Thymus (tissue), 11 donors: ENCODE results near the gene LRRC4C. TPM values are rescaled to one million over a fixed set of nuclear protein-coding genes. Genes with fewer than 3 reads are reported as not detected.
"Not testable (repeated sequence)": the region's sequence is repeated elsewhere in the genome, so short reads cannot be mapped to it uniquely, and the experiment has no call there.

ENCODE experiments used
- DNase-seq, 9 donors: peaks; one replicate each; pipeline ENCODE4 v3.0.0-alpha.2; 2013; ENCODE audit warnings: low spot score in 9 of 9, low read depth in 6 of 9, missing footprints in 1 of 9
- H3K27ac ChIP-seq, 2 donors: one replicate each; pipeline ENCODE4 v1.5.1; 2013; ENCODE audit warnings: control low read depth in 1 of 2, low read depth in 1 of 2, low read length in 1 of 2, mild to moderate bottlenecking in 1 of 2, moderate library complexity in 1 of 2
- H3K27me3 ChIP-seq, 2 donors: one replicate each; pipeline ENCODE4 v1.5.1; 2013; ENCODE audit warnings: low read length in 1 of 2; ENCODE audit not compliant: control insufficient read depth in 2 of 2, insufficient read depth in 1 of 2
- H3K36me3 ChIP-seq, 2 donors: one replicate each; pipeline ENCODE4 v1.5.1; 2013; ENCODE audit warnings: low read length in 1 of 2, mild to moderate bottlenecking in 1 of 2, moderate library complexity in 1 of 2; ENCODE audit not compliant: control insufficient read depth in 2 of 2, insufficient read depth in 2 of 2
- H3K4me1 ChIP-seq, 2 donors: one replicate each; pipeline ENCODE4 v1.5.1; 2013; ENCODE audit warnings: low read length in 2 of 2; ENCODE audit not compliant: control insufficient read depth in 2 of 2, insufficient read depth in 2 of 2
- H3K4me3 ChIP-seq, 2 donors: one replicate each; pipeline ENCODE4 v1.5.1; 2013; ENCODE audit warnings: low read length in 2 of 2, control low read depth in 1 of 2, mild to moderate bottlenecking in 1 of 2
- H3K9me3 ChIP-seq, 2 donors: one replicate each; pipeline ENCODE4 v1.5.1; 2013; ENCODE audit warnings: low read length in 1 of 2, mild to moderate bottlenecking in 1 of 2; ENCODE audit not compliant: control insufficient read depth in 2 of 2, insufficient read depth in 1 of 2
- WGBS: extraction: QIAGEN DNeasy Blood & Tissue Kit; methylation state at CpG from one replicate; pipeline ENCODE4 v1.1.7; 2013; 5-methylcytosine and 5-hydroxymethylcytosine counted together
- polyA plus RNA-seq: library from polyadenylated mRNA; stranded (reverse); fragments of 200-250 nt; gene quantifications from one replicate; pipeline ENCODE4 v1.2.3, GENCODE V29; 2013
- total RNA-seq: library from RNA; stranded (reverse); fragments of 120-200 nt; gene quantifications from one replicate; pipeline ENCODE4 v1.2.4, GENCODE V29; 2013
- donor health status: healthy.

Gene LRRC4C
- total and polyA plus RNA-seq, 2 donors, result 0.30 to 1.6 TPM

- Histone ChIP-seq H3K27me3 (no peaks in the 10 kb centered on the region), H3K36me3 (no peaks in the 10 kb centered on the region), H3K4me1 (no peaks in the 10 kb centered on the region), H3K9me3 (no peaks in the 10 kb centered on the region), H3K27ac (no peak overlapping the region), H3K4me3 (no peak overlapping the region)
- DNase-seq, result no peak
- 72% methylated on average over 8 of the region's 8 CpGs for WGBS
Measured at GRCh38 chr11:41039592-41039991, 419.9 kb downstream of the LRRC4C start.

GRCh38 chr11:41031551-41032060, 427.8 kb downstream of the LRRC4C start:
- 85% methylated on average over 1 of the region's 1 CpG for WGBS
- H3K27ac ChIP-seq, result no peak overlapping the region
- no peaks in the 10 kb centered on the region for H3K27me3 ChIP-seq
- H3K4me1 ChIP-seq, result no peaks in the 10 kb centered on the region
- no peak for DNase-seq
- H3K4me3 ChIP-seq, result no peak overlapping the region
- H3K36me3 ChIP-seq, result no peaks in the 10 kb centered on the region
- H3K9me3 ChIP-seq, result no peaks in the 10 kb centered on the region

GRCh38 chr11:41020259-41020658, 439.2 kb downstream of the LRRC4C start:
- Histone ChIP-seq H3K27me3 (no peaks in the 10 kb centered on the region), H3K27ac (no peak overlapping the region), H3K4me1 (no peaks in the 10 kb centered on the region), H3K36me3 (no peaks in the 10 kb centered on the region), H3K4me3 (no peak overlapping the region), H3K9me3 (no peaks in the 10 kb centered on the region)
- no peak for DNase-seq
- WGBS, result 89% methylated on average over 4 of the region's 4 CpGs

- not testable (repeated sequence) for H3K4me3 ChIP-seq, DNase-seq, H3K36me3 ChIP-seq, H3K9me3 ChIP-seq, H3K27me3 ChIP-seq, H3K27ac ChIP-seq, H3K4me1 ChIP-seq
Measured at GRCh38 chr11:41019666-41020065, 439.8 kb downstream of the LRRC4C start.

- 39% methylated on average over 3 of the region's 3 CpGs for WGBS
Measured at GRCh38 chr11:41018224-41018623, 441.2 kb downstream of the LRRC4C start.

GRCh38 chr11:41010361-41011050, 448.9 kb downstream of the LRRC4C start:
- no peaks in the 10 kb centered on the region for H3K36me3 ChIP-seq
- H3K27me3 ChIP-seq, result no peaks in the 10 kb centered on the region
- H3K4me3 ChIP-seq, result no peak overlapping the region
- H3K27ac ChIP-seq, result no peak overlapping the region
- no peak for DNase-seq
- 91% methylated on average over 2 of the region's 2 CpGs for WGBS
- no peaks in the 10 kb centered on the region for H3K9me3 ChIP-seq
- H3K4me1 ChIP-seq, result no peaks in the 10 kb centered on the region

More at GRCh38 chr11:41018224-41018623, 441.2 kb downstream of the LRRC4C start:
- Histone ChIP-seq H3K36me3 (no peaks in the 10 kb centered on the region), H3K27ac (no peak overlapping the region), H3K27me3 (no peaks in the 10 kb centered on the region), H3K9me3 (no peaks in the 10 kb centered on the region), H3K4me3 (no peak overlapping the region), H3K4me1 (no peaks in the 10 kb centered on the region)
- no peak for DNase-seq

GRCh38 chr11:41005986-41006385, 453.5 kb downstream of the LRRC4C start:
- H3K27ac ChIP-seq, result no peak overlapping the region
- no peaks in the 10 kb centered on the region for H3K9me3 ChIP-seq
- no peaks in the 10 kb centered on the region for H3K27me3 ChIP-seq
- H3K36me3 ChIP-seq, result no peaks in the 10 kb centered on the region
- no peaks in the 10 kb centered on the region for H3K4me1 ChIP-seq
- H3K4me3 ChIP-seq, result no peak overlapping the region
- no peak for DNase-seq

GRCh38 chr11:41003339-41004282, 455.8 kb downstream of the LRRC4C start:
- DNase-seq, result no peak
- Histone ChIP-seq H3K27ac (no peak overlapping the region), H3K4me1 (no peaks in the 10 kb centered on the region), H3K36me3 (no peaks in the 10 kb centered on the region), H3K9me3 (no peaks in the 10 kb centered on the region), H3K27me3 (no peaks in the 10 kb centered on the region), H3K4me3 (no peak overlapping the region)
- 57% methylated on average over 4 of the region's 4 CpGs for WGBS

- WGBS, result 85% methylated on average over 5 of the region's 5 CpGs
- Histone ChIP-seq H3K9me3 (no peaks in the 10 kb centered on the region), H3K4me1 (no peaks in the 10 kb centered on the region), H3K27ac (no peak overlapping the region), H3K4me3 (no peak overlapping the region), H3K27me3 (no peaks in the 10 kb centered on the region), H3K36me3 (no peaks in the 10 kb centered on the region)
- DNase-seq, result no peak
Measured at GRCh38 chr11:40998920-40999319, 460.5 kb downstream of the LRRC4C start.
